MV-4-11 (cell line): ENCODE data around the gene LY6G6F.

Experiments used
- DNase-seq: peaks from one replicate; lab custom pipeline; 2025; lab: John Stamatoyannopoulos, UW

Gene LY6G6F

GRCh38 chr6:31739639-31740396 is 33.2 kb downstream of the LY6G6F start, which contains the start of gene MSH5:
TSS of gene MSH5 (plus strand) at chr6:31740005. CDS start at chr6:31740467, 462 bp downstream.
- DNase-seq = peak; percentile 99

- DNase-seq = peak; percentile 64
Measured at GRCh38 chr6:31740397-31741223, 33.9 kb downstream of the LY6G6F start.

- no peak for DNase-seq
Measured at GRCh38 chr6:31741815-31742214, 35.1 kb downstream of the LY6G6F start.

- DNase-seq = no peak
Measured at GRCh38 chr6:31742894-31743293, 36.2 kb downstream of the LY6G6F start.

- no peak for DNase-seq
Measured at GRCh38 chr6:31744422-31744821, 37.8 kb downstream of the LY6G6F start.

GRCh38 chr6:31749301-31750036 is 42.8 kb downstream of the LY6G6F start:
- no peak for DNase-seq

GRCh38 chr6:31750411-31751022 is 43.9 kb downstream of the LY6G6F start:
- no peak for DNase-seq

- no peak for DNase-seq
Measured at GRCh38 chr6:31752739-31753319, 46.2 kb downstream of the LY6G6F start.

GRCh38 chr6:31758281-31758680 is 51.6 kb downstream of the LY6G6F start:
- DNase-seq = no peak
